Mesenchymal stem cell (in vitro differentiated cells and primary cell): ENCODE results near the gene MMRN1.
A peak's percentile ranks its signal among the peaks of the same experiment; 100 is the strongest.
"Not testable (repeated sequence)": the region's sequence is repeated elsewhere in the genome, so short reads cannot be mapped to it uniquely, and the experiment has no call there.

Source experiments
- DNase-seq: peaks from one replicate; pipeline ENCODE4 v3.0.0-alpha.2; 2013
- H2AFZ ChIP-seq: one replicate; pipeline ENCODE4 v1.6.1; 2013; ENCODE audit warnings: low read depth, mild to moderate bottlenecking, control low read depth, inconsistent platforms, low read length, moderate library complexity
- H2AK5ac ChIP-seq: 2 replicates; pipeline ENCODE4 v1.6.1; 2013; ENCODE audit warnings: low read length, moderate library complexity, mild to moderate bottlenecking, inconsistent platforms; ENCODE audit not compliant: severe bottlenecking
- H2BK120ac ChIP-seq: one replicate; pipeline ENCODE4 v1.6.1; 2013; ENCODE audit warnings: low read depth, mild to moderate bottlenecking, inconsistent platforms, low read length, moderate library complexity
- H2BK12ac ChIP-seq, 2 experiments: one replicate each; pipeline ENCODE4 v1.6.1; 2013; ENCODE audit warnings: inconsistent platforms in 2 of 2, low read length in 2 of 2, mild to moderate bottlenecking in 2 of 2, moderate library complexity in 2 of 2, control low read depth in 1 of 2
- H2BK15ac ChIP-seq: one replicate; pipeline ENCODE4 v1.6.1; 2013; ENCODE audit warnings: mild to moderate bottlenecking, low read depth, inconsistent platforms; ENCODE audit not compliant: poor library complexity, severe bottlenecking
- H2BK5ac ChIP-seq: 2 replicates; pipeline ENCODE4 v1.6.1; 2013; ENCODE audit warnings: low read depth, mild to moderate bottlenecking, low read length, control low read depth, inconsistent platforms; ENCODE audit not compliant: poor library complexity, severe bottlenecking
- H3K14ac ChIP-seq, 2 experiments: one replicate each; pipeline ENCODE4 v1.6.1; 2013; ENCODE audit warnings: inconsistent platforms in 2 of 2, low read length in 2 of 2, control low read depth in 1 of 2, mild to moderate bottlenecking in 1 of 2, moderate library complexity in 1 of 2
- H3K18ac ChIP-seq, 2 experiments: one replicate each; pipeline ENCODE4 v1.6.1; 2013; ENCODE audit warnings: inconsistent platforms in 2 of 2, low read length in 2 of 2, control low read depth in 1 of 2, low read depth in 1 of 2, mild to moderate bottlenecking in 1 of 2
- H3K23ac ChIP-seq, 2 experiments: one replicate each; pipeline ENCODE4 v1.6.1; 2013; ENCODE audit warnings: inconsistent platforms in 2 of 2, low read length in 2 of 2, mild to moderate bottlenecking in 2 of 2, moderate library complexity in 2 of 2, control low read depth in 1 of 2
- H3K27ac ChIP-seq: 2 replicates; pipeline ENCODE4 v1.5.1; 2013; ENCODE audit warnings: mild to moderate bottlenecking, moderate library complexity, low read length, control low read depth, inconsistent platforms; ENCODE audit not compliant: poor library complexity, severe bottlenecking
- H3K27me3 ChIP-seq, 2 experiments: 2 replicates each; pipeline versions ENCODE4 v1.6.1 to v1.7.0; 2013; ENCODE audit warnings: low read length in 2 of 2, mild to moderate bottlenecking in 2 of 2, moderate library complexity in 2 of 2, control low read depth in 1 of 2, inconsistent platforms in 1 of 2; ENCODE audit not compliant: control insufficient read depth in 1 of 2, insufficient read depth in 1 of 2
- H3K36me3 ChIP-seq, 2 experiments: 2 replicates each; pipeline versions ENCODE4 v1.6.1 to v1.7.0; 2013; ENCODE audit warnings: low read length in 2 of 2, control low read depth in 1 of 2, inconsistent platforms in 1 of 2, low read depth in 1 of 2, mild to moderate bottlenecking in 1 of 2; ENCODE audit not compliant: insufficient read depth in 2 of 2, control insufficient read depth in 1 of 2
- H3K4ac ChIP-seq, 2 experiments: one replicate each; pipeline ENCODE4 v1.6.1; 2013; ENCODE audit warnings: inconsistent platforms in 2 of 2, low read length in 2 of 2, mild to moderate bottlenecking in 2 of 2, moderate library complexity in 2 of 2, control low read depth in 1 of 2, low read depth in 1 of 2
- H3K4me1 ChIP-seq: 2 replicates; pipeline ENCODE4 v1.6.1; 2013; ENCODE audit warnings: low read depth, low read length, control low read depth; ENCODE audit not compliant: control insufficient read depth, insufficient read depth
- H3K4me2 ChIP-seq: 2 replicates; pipeline ENCODE4 v1.6.1; 2013; ENCODE audit warnings: low read length, mild to moderate bottlenecking, inconsistent platforms; ENCODE audit not compliant: poor library complexity, severe bottlenecking
- H3K4me3 ChIP-seq, 2 experiments: 2 replicates each; pipeline versions ENCODE4 v1.5.1 to v1.7.0; 2013; ENCODE audit warnings: low read length in 2 of 2, mild to moderate bottlenecking in 2 of 2, control low read depth in 1 of 2, low read depth in 1 of 2; ENCODE audit not compliant: insufficient read depth in 1 of 2
- H3K79me1 ChIP-seq: replicated peaks from 2 replicates; pipeline ENCODE4 v1.6.1; 2013; ENCODE audit warnings: mild to moderate bottlenecking, control low read depth, low read length, inconsistent platforms; ENCODE audit not compliant: poor library complexity, severe bottlenecking
- H3K9ac ChIP-seq: 2 replicates; pipeline ENCODE4 v1.7.0; 2013; ENCODE audit warnings: mild to moderate bottlenecking, low read length, moderate library complexity
- H3K9me3 ChIP-seq: 2 replicates; pipeline ENCODE4 v1.7.0; 2013; ENCODE audit warnings: mild to moderate bottlenecking, low read length; ENCODE audit not compliant: control insufficient read depth
- H4K8ac ChIP-seq: one replicate; pipeline ENCODE4 v1.6.1; 2013; ENCODE audit warnings: inconsistent platforms, mild to moderate bottlenecking, low read length, moderate library complexity
- H4K91ac ChIP-seq: one replicate; pipeline ENCODE4 v1.6.1; 2013; ENCODE audit warnings: mild to moderate bottlenecking, low read length, inconsistent platforms
- WGBS: methylation state at CpG from one replicate; pipeline ENCODE4 v1.1.7; 2013; ENCODE audit warnings: mixed read lengths; 5-methylcytosine and 5-hydroxymethylcytosine counted together

MMRN1 gene

DNA sequence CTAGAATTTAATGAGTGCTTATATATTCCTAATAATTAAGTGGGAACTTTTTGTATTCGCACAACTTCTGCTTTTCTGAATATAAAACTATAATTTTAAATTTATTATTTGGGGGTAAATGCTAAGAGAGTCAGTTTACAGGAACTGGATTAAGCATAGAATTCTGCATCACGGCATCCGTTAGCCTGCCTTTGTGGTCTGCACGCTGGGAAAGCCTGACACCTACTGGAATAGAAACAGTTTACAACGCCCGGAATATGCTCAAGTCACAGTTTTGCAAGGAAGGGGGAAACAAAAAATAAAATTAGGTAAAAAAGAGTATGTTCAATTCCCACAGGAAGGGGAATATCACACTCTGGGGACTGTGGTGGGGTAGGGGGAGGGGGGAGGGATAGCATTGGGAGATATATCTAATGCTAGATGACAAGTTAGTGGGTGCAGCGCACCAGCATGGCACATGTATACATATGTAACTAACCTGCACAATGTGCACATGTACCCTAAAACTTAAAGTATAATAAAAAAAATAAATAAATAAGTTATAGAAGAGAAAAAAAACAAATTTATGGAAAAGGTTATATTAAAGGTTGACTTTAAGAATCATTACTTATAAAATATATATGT, 7.3 kb downstream of the MMRN1 start:
- H2BK15ac ChIP-seq, H2BK5ac ChIP-seq, H2AK5ac ChIP-seq, H2BK120ac ChIP-seq, H3K4me2 ChIP-seq, H4K91ac ChIP-seq, H3K79me1 ChIP-seq, H3K27ac ChIP-seq, H2AFZ ChIP-seq, H3K27me3 ChIP-seq, H4K8ac ChIP-seq, H2BK12ac ChIP-seq, H3K9me3 ChIP-seq, H3K18ac ChIP-seq, H3K4ac ChIP-seq, H3K9ac ChIP-seq, H3K23ac ChIP-seq, H3K36me3 ChIP-seq, H3K4me3 ChIP-seq, H3K4me1 ChIP-seq, H3K14ac ChIP-seq: not testable (repeated sequence)
- WGBS = 10% methylated on average over 5 of the region's 7 CpGs
- peak; percentile 64 for DNase-seq

DNA sequence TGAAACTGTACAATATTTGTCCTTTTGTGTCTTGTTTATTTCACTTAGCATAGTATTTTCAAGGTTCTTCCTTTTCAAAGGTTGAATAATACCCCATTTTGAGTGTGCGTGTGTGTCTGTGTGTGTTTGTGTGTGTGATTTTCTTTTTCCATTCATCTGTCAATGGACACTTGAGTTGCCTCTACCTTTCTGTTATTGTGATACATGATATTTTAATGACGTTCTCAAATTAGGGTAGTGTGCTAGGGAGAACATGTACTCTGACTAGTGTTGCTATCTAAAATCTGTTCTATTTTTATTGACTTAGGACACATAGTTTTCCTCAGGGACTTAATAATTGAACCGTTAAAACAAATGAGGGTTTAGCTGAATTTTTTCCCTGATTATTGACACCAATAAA, 9.9 kb downstream of the MMRN1 start:
- H2AK5ac ChIP-seq = no peak overlapping the region
- no peak overlapping the region for H3K4me3 ChIP-seq
- H3K4me1 ChIP-seq = no peaks in the 10 kb centered on the region
- no peak overlapping the region for H2BK12ac ChIP-seq
- H3K27ac ChIP-seq = no peak overlapping the region
- no peak for DNase-seq
- no peak overlapping the region for H3K4me2 ChIP-seq
- no peaks in the 10 kb centered on the region for H3K36me3 ChIP-seq
- no peak overlapping the region for H4K8ac ChIP-seq
- no peak overlapping the region for H2BK15ac ChIP-seq
- H3K79me1 ChIP-seq = no peaks in the 10 kb centered on the region
- no peak overlapping the region for H3K23ac ChIP-seq
- no peak overlapping the region for H2BK120ac ChIP-seq
- WGBS = 86% methylated on average over 2 of the region's 3 CpGs
- no peak overlapping the region for H3K4ac ChIP-seq
- no peaks in the 10 kb centered on the region for H3K27me3 ChIP-seq
- no peak overlapping the region for H4K91ac ChIP-seq
- H3K14ac ChIP-seq = no peak overlapping the region
- no peak overlapping the region for H2AFZ ChIP-seq
- no peak overlapping the region for H3K9ac ChIP-seq
- H3K18ac ChIP-seq = no peak overlapping the region
- no peak overlapping the region for H2BK5ac ChIP-seq
- no peaks in the 10 kb centered on the region for H3K9me3 ChIP-seq

DNA sequence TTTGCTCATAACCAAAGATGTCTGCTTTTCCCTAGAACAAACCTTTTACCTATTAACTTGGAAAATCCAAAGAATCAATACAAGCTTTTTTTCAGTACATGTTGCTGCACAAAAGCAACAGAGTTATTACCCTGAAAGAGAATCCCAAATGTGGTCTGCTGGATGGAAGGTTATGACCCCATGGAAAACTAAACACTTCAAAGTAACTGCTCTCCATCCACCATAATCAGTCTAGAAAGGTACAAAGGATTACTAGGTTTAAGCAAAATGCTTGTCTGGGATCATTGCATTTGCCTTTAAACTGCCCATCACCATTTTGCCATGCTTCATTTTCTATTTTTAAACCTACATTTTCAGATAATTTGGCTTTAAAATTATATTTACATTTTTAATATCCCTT, 11.7 kb downstream of the MMRN1 start:
- H4K8ac ChIP-seq = no peak overlapping the region
- no peaks in the 10 kb centered on the region for H3K36me3 ChIP-seq
- H2AFZ ChIP-seq = no peak overlapping the region
- H3K27ac ChIP-seq = no peak overlapping the region
- no peak overlapping the region for H2BK12ac ChIP-seq
- no peak for DNase-seq
- H3K79me1 ChIP-seq = no peaks in the 10 kb centered on the region
- no peaks in the 10 kb centered on the region for H3K27me3 ChIP-seq
- H3K23ac ChIP-seq = no peak overlapping the region
- H3K9me3 ChIP-seq = no peaks in the 10 kb centered on the region
- H3K18ac ChIP-seq = no peak overlapping the region
- H2AK5ac ChIP-seq = no peak overlapping the region
- no peak overlapping the region for H3K14ac ChIP-seq
- no peak overlapping the region for H3K4me3 ChIP-seq
- H3K4me1 ChIP-seq = no peaks in the 10 kb centered on the region
- H3K4me2 ChIP-seq = no peak overlapping the region
- H3K9ac ChIP-seq = no peak overlapping the region
- H2BK15ac ChIP-seq = no peak overlapping the region
- no peak overlapping the region for H4K91ac ChIP-seq
- no peak overlapping the region for H2BK5ac ChIP-seq
- H3K4ac ChIP-seq = no peak overlapping the region
- no peak overlapping the region for H2BK120ac ChIP-seq

DNA sequence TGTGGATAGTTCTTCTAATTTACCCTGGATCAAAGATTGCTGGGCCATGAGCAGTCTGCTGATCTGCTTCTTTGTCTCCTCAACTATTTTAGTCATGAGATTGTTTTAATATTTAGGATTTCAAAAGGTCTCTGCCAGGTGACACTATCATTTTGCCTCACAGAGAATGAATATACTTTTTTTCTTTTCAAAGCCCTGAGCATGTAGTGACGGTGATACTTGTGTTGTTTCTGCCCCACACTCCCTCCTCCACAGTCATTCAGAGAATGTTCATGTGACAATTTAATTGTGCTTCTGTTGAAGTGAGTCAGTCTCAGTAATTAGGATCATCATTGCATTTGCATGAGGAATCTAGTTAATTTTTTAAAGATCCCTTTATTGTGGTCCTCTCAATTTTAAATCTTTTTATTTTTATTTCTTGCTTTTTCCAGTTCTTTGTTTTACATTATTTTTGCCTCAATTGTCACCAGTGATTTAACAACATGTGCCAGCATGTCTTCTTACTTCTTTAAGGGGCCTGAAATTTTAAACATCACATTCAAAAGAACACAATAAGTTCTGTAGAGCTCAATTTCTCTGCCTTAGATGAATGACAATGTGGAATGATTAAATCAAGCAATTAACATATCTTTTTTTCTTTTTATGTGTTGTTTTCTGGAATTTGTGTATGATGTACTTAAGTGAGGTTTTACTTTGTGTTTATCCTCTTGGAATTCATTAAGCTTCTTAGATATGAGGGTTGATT, 12.3 kb downstream of the MMRN1 start:
- H3K14ac ChIP-seq = no peak overlapping the region
- no peak overlapping the region for H3K4ac ChIP-seq
- H2AFZ ChIP-seq = no peak overlapping the region
- H2BK12ac ChIP-seq = no peak overlapping the region
- H3K79me1 ChIP-seq = no peaks in the 10 kb centered on the region
- H3K4me2 ChIP-seq = no peak overlapping the region
- no peak overlapping the region for H2BK120ac ChIP-seq
- H3K27me3 ChIP-seq = no peaks in the 10 kb centered on the region
- no peak overlapping the region for H3K4me3 ChIP-seq
- WGBS = no CpG with 5 or more reads among the region's 1 CpG
- no peaks in the 10 kb centered on the region for H3K36me3 ChIP-seq
- no peak overlapping the region for H2AK5ac ChIP-seq
- H2BK5ac ChIP-seq = no peak overlapping the region
- H4K8ac ChIP-seq = no peak overlapping the region
- H4K91ac ChIP-seq = no peak overlapping the region
- no peak overlapping the region for H3K23ac ChIP-seq
- no peak for DNase-seq
- no peak overlapping the region for H3K9ac ChIP-seq
- no peak overlapping the region for H3K27ac ChIP-seq
- H3K4me1 ChIP-seq = no peaks in the 10 kb centered on the region
- H2BK15ac ChIP-seq = no peak overlapping the region
- no peaks in the 10 kb centered on the region for H3K9me3 ChIP-seq
- no peak overlapping the region for H3K18ac ChIP-seq
